Measurements from ENCODE around the gene XPO6.
"Not testable (repeated sequence)": the region's sequence is repeated elsewhere in the genome, so short reads cannot be mapped to it uniquely, and the experiment has no call there.

The XPO6 gene, protein sequence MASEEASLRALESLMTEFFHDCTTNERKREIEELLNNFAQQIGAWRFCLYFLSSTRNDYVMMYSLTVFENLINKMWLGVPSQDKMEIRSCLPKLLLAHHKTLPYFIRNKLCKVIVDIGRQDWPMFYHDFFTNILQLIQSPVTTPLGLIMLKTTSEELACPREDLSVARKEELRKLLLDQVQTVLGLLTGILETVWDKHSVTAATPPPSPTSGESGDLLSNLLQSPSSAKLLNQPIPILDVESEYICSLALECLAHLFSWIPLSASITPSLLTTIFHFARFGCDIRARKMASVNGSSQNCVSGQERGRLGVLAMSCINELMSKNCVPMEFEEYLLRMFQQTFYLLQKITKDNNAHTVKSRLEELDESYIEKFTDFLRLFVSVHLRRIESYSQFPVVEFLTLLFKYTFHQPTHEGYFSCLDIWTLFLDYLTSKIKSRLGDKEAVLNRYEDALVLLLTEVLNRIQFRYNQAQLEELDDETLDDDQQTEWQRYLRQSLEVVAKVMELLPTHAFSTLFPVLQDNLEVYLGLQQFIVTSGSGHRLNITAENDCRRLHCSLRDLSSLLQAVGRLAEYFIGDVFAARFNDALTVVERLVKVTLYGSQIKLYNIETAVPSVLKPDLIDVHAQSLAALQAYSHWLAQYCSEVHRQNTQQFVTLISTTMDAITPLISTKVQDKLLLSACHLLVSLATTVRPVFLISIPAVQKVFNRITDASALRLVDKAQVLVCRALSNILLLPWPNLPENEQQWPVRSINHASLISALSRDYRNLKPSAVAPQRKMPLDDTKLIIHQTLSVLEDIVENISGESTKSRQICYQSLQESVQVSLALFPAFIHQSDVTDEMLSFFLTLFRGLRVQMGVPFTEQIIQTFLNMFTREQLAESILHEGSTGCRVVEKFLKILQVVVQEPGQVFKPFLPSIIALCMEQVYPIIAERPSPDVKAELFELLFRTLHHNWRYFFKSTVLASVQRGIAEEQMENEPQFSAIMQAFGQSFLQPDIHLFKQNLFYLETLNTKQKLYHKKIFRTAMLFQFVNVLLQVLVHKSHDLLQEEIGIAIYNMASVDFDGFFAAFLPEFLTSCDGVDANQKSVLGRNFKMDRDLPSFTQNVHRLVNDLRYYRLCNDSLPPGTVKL

DNA sequence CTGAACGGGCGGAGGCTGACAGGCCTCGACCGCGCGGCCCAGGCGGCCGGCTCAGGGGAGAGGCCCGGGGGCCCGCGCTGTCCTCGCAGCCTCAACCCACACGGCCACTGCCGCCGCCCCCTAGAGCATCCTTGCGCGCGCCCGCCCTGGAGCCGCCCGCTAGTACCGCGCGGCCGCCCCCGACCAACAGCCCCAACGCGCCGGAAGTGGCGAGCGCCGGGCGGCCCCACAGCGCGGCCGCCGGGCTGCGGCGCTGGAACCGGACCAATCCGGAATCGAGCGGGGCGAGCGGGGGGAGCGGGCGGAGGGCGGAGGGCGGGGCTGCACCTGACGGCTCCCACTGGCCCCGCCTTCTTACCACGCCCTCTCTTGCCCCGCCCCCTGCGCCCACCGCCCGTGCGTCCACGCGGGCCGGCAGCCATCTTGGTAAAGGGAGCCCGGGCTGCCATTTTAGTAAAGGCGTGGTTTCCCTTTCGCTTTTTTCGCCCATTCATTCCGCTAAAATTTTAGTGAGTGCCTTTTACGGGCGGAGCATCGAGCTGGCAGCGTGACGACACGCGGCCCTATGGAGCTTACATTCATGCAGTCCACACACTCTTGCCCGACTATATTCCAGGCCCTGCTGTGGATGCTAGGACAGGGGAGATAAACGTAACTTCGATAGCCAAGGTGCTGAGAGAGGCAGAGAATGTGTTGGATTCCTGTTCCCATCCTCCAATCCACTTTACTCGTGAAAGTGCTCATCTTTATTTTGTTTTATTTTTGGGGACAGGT lies at the start of gene XPO6:
Gene XPO6 (minus strand): TSS at position 208 of the 774 bp plus-strand sequence. CDS start 597 bp downstream, outside the sequence.
- peak; percentile 96 for DNase-seq (ENCODE audit: low spot score)

DNA sequence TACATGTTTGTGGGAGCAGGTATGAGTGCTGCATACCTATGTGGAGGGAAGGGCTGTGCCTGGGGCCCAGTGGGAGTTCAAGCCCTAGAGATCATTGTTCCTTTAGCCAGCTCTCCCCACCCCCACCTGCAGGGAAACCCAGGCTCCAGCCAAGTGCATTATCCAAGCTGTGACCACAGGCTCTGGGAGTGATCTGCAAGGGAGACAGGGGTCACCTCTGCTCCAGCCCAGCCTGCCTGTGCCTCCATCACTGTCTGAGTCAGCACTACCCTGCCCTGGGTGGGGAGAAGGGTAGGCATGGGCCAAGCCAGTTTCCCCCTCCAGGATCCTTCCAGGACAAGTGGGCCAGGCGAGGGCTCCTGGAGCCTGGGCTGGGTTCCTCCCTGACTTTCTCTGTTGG lies 48.4 kb upstream of the XPO6 start:
- peak; percentile 64 for DNase-seq (ENCODE audit: low spot score)

DNA sequence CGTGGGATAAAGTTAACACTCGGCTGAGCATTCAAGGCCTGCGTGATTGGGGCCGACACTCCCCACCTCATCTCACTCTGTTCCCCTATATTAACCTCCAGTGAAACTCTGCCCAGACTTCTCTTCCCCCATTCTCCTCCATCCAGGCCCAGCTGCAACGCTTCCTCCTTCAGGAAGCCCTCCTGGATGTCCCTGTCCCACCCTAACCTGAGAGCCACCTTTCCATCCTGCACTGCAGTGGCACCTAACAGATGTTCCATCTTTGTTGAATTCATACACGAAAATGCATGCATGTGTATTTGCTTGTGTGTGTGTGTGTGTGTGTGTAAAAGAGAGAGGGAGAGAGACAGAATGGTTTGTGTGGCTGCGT lies 48.0 kb upstream of the XPO6 start:
- DNase-seq (ENCODE audit: low spot score): no peak

DNA sequence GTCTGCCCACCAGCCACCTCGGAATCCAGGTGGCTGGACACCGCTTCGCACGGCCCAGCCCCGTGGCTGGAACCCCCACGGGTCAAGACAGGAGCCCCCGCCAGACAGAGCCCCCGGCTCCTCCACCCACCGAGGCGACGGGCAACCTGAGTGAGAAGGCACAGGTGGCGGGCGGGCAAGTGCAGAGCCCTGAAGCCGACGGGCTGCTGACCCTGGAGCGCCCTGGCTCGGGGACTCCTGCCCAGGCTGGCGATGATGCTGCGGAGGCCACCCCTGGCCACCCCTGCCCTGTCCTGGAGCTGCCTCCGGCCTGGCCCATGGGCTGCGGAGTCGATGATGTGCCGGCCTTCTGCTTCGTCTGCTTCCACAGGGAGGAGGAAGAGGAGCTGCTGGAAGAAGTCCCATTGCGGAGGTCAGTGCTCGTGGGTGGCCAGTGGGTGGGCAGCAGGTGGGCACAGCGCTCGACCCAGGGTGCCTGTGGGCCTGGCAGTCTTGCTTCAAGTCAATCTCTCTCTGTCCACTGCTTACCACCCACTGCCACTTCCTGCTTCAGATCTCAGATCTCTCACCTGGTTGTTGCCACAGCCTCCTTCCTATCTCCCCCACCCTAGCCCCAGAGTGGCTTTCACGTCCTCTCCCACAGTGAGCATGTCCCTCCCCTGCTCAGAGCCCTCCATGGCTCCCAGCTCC lies 47.5 kb upstream of the XPO6 start:
- peak; percentile 21 for DNase-seq (ENCODE audit: low spot score)

DNA sequence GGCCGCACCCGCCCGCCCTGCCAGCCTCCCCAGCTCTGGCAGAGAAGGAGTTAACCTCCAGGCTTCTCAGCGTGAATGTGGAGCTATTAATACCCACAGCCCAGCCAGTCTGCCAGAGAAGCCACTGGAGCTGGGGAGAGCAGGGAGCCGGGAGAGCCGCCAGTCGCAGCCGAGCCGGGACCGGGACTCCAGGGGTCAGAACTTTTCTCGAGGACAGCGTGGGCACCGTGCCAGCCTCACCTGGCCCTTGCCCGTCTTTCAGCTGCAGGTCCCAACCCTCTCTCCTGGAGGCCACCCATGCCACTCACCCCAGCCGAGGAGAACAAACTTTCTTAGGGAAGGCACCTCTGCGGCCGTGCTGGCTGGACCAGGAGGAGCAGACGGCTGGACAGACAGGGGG lies 46.8 kb upstream of the XPO6 start:
- peak; percentile 83 for DNase-seq (ENCODE audit: low spot score)

DNA sequence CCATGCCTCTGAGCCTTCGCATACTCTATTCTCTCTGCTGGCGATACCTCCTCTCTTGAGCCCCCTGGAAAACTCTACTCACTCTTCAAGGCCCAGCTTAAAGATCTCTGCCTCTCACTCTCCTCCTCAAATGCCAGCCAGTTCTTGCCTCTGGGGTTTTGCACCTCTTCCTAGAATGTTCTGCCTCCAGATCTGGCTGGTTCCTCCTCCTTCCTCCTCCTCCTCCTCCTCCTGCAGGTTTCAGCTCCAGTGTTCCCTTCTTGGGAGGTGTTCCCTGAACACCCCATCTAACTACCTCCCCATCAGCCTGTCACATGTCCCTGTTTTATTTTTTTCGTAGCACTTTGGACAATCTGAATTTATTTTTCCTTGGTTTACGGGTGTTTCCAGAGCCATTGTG lies 45.5 kb upstream of the XPO6 start:
- DNase-seq (ENCODE audit: low spot score): no peak

DNA sequence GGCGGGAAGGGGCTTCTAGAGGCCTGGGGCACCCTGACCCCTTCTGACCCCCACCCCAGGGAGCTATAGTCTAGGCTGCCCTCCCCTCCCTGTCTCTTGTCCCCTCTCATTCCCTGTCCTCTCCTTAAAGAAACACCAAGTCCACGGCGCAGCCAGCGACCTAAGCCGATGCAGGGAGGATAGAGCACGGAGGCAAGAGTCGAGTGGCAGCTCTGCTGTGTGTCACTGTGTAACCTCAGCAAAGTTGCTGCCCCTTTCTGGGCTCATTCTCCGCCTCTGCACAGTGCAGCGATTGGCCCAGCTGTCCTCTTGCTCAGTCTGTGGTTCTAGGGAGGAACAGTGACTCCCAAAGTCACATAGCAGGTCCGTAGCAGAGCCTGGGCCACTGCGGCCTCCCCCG lies 44.1 kb upstream of the XPO6 start:
- DNase-seq (ENCODE audit: low spot score): no peak

DNA sequence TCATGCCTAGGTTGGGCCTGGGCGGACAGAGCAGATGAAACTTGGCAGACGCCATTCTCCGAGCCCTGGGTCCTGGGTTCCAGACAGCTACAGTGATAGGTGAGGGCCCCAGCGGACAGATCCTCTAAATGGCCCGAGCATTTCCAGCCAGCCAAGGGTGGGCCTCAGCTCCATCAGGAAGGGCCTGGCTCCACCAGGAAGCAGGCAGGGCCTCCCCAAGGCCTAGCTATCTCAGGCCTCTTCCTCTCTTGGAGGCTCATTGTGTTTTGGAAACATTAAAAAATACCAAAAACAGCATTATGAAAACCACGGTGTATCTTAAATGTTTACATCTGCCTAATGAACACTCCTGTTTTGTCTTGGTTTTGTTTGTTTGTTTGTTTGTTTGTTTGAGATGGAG lies 42.4 kb upstream of the XPO6 start:
- no peak for DNase-seq (ENCODE audit: low spot score)

DNA sequence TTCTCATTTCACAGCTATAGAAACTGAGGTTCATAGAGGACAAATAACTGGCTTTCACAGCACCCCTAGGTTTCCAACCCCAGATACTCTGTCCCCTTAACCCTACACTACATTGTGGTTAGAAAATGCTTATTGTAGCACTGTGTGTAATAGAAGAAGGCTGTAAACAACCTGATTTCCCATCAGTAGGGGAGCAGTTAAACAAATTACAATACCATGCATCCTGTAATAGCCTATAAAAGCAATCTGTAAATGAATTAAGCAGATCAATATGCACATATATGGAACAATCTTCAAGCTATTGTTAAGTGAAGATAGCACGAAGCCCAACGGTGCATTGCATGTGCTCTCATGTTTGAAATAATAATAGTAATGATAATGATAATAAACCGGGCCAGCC lies 39.2 kb upstream of the XPO6 start:
- no peak for DNase-seq (ENCODE audit: low spot score)

DNA sequence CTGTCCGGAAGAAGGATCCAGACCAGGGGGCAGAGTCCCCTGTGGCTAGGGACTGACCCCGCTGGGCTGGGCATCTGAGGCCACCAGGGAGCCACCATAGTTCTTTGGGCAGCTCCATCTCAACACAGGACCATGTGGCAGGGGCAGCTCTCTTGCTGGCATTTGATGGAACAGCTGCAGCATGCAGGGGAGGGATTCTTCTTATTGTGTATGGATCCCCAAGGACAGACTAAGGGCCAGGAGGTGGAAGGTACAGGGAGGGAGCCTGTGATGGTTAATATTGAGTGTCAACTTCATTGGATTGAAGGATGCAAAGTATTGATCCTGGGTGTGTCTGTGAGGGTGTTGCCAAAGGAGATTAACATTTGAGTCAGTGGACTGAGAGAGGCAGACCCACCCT lies 37.7 kb upstream of the XPO6 start:
- not testable (repeated sequence) for DNase-seq (ENCODE audit: low spot score)

DNA sequence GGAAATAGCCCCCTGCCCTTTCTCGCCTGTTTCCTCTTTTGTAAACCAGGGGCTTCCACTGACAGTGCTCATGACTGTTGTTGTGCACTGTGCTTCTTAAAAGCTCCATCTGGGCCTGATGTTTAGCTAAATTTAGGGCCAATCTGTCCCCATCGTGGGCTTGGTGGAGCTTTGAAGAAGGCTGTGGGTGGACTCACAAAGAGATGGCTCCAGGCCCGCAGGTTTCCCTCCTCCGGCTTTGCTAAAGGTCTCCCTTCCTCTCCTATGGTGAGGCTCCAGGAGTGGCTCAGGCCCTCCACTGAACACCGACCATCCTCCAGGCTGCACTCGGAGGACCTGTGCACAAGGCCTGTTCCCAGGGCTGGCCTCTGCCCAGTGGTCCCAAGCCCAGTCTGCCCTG lies 30.2 kb upstream of the XPO6 start:
- no peak for DNase-seq (ENCODE audit: low spot score)

DNA sequence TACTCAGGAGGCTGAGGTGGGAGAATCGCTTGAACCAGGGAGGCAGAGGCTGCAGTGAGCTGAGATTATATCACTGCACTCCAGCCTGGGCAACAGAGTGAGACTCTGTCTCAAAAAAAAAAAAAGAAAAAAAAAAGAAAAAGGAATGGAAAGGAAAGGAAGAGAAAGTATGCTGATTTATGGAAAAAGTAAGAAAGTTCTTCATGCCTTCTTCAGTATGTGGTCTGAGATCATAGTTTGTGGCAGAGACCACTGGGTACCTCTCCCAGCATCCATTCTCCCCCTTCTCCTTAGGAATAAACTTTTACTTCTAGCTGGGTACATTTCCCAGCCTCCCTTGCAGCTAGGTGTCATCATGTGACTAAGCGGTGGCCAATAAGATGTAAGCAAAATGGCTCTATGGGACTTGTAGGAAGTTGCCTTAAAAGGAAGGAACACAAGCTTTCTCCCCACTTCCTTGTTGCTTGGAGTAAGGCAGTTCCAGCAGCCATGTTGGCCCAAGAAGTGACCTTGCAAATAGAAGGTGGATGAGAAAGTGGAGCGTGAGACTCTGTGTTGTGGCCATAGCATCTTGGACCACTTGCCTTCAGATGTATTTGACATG lies 26.1 kb upstream of the XPO6 start:
- DNase-seq (ENCODE audit: low spot score): no peak

DNA sequence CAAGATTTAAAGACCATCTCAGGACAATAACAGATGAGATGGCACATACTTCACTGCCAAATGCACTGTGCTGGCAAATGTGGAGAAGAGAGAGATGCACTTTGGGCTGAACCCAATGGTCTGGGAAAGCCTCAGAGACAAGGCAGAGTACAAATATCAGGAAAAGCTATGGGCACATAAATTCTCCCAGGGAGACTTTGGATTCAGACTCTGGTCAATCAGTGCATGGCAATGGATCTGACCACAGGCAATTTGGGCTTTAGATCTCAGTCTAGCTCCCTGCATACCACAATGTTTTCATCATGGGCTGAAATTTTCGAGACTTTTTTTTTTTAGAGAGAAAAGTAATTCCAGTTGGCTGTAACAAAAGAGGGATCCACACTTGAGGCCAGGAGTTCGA lies 20.0 kb upstream of the XPO6 start:
- no peak for DNase-seq (ENCODE audit: low spot score)

DNA sequence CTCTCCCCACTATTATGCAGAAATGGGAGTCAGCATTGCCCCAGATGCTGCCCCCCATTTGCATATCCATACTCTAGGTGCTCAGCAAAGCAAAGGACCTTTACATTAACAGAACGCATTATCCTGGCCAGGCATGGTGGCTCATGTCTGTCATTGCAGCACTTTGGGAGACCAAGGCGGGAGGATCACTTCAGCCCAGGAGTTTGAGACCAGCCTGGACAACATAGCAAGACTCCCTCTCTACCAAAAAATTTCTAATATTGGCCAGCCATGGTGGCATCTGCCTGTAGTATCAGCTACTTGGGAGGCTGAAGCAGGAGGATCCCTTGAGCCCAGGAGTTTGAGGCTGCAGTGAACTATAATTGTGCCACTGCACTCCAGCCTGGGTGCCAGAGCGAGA lies 12.1 kb upstream of the XPO6 start:
- DNase-seq (ENCODE audit: low spot score): not testable (repeated sequence)

DNA sequence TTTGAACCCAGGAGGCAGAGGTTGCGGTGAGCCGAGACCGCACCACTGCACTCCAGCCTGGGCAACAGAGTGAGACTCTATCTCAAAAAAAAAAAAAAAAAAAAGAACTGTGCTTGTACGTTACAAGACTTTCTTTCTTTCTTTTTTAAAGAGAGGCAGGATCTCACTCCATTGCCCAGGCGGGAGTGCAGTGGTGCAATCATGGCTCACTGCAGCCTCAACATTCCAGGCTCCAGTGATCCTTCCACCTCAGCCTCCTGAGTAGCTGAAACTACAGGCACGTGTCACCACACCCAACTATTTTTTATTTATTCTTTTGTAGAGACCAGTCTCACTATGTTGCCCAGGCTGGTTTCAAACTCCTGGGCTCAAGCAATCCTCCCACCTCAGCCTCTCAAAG lies 8.0 kb upstream of the XPO6 start:
- DNase-seq (ENCODE audit: low spot score): not testable (repeated sequence)

DNA sequence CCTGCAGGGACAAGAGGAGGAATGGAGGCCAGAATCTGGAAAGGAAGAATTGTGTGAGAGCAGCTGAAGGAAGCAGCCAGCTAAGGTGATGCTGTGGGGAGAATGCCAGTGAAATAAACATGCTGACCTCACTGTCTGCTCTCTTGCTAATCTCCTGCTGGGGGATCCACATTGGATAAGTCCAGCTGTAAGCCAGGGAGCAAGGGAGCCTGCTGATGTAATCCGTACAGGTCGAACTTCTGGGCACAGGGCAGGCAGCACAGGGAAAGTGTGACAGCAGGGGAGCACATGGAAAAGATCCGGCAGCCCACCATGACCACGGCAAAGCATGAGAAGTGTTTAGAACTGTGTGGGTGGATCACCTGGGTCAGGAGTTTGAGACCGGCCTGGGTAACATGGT lies 7.5 kb upstream of the XPO6 start:
- no peak for DNase-seq (ENCODE audit: low spot score)

DNA sequence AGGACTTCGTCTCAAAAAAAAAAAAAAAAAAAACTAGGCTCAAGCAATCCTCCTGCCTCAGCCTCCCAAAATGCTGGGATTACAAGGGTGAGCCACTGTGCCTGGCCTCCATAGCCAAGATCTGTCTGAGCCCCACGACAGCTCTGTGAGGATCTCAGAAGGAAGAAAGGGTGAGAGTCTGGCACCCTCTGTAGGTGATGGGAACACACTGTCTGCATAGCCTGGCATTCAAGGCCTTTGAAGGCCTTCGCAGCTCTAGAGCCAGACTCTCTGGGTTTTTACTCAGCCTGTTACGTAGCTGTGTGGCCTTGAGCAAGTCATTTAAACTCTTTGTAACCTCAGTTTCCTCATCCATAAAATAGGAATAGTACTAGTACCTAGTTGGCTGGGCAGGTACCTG lies 6.3 kb upstream of the XPO6 start:
- peak; percentile 49 for DNase-seq (ENCODE audit: low spot score)

DNA sequence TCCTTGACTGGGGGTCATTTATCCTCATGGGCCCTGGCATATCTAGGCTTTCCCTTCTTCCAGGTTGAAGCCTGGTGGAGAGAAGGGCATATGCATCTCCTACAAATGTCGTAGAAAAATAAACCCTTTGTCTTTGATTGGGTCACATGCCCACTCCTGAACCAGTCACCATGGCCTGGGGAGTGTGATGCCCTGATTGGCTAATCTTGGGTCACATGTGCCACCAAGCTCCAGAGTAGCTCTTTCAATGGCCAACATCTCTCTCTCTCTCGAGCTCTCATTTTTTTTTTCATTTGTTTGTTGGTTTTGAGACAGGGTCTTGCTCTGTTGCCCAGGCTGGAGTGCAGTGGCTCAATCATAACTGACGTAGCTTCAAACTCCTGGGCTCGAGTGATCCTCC lies 5.6 kb upstream of the XPO6 start:
- no peak for DNase-seq (ENCODE audit: low spot score)

DNA sequence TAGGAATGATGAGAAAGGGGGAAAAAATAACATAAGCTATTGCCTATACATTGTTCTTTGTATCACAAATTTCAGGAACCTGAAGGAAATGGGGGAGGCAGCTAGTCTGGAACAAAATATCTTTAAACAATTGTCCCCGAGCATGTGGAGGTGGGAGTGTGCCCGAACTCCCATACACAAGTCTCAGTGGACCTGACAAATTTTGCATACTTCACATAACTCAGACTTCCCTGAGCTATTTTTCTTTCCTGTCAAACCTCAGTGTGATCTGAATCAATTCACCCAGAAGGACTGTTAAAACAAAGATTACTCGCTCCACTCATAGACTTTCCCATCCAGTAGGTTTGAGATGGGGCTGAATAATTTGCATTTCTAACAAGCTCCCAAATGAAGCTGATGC lies 1.6 kb upstream of the XPO6 start:
- DNase-seq (ENCODE audit: low spot score): no peak

DNA sequence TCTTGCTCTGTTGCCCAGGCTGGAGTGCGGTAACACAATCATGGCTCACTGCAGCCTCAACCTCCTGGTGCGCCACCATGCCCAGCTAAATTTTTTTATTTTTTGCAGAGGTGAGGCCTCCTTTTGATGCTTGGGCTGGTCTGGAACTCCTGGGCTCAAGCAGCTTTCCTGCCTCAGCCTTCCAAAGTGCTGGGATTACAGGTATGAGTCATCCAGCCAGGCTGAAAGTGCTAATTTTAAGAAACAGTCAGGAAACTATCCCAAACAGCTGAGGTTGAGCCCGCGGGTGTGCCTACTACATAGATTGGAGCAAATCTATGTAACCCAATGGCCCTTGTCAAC lies 738 bp upstream of the XPO6 start:
- no peak for DNase-seq (ENCODE audit: low spot score)

DNA sequence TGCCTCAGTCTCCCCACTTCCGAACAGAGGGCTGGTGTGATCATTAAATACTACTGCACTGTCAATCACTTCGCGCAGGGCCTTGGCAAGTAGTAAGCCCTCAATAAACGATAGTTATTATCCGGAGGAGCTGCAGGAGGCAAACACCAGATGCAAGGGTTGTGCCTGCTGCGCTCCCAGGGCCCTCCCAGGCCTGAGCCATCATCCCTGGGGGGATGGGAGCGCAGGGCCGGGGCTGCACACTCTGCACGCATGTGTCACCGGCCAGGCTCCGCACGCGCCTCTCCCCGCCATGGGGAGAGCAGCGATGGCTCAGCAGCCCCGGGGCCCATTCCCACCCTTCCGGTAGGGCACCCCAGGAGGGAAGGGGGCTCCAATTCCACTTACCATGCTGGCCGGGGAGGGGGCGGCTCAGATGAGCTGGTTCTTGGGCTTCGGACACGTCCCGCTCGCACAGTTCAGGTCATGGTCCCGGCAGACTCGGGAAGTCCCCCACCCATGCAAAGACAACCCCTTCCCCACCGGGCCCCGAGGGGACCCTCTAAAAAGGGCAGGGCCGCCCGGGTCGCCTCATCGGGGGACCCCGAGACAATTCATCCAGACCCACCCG lies 681 bp downstream of the XPO6 start:
- DNase-seq (ENCODE audit: low spot score): peak; percentile 32

Measured in cerebellar cortex (tissue), 1 donor.